ENCODE data around the gene PTPRG.

PTPRG gene

GRCh38 chr3:61793521-61793920 lies 232.2 kb downstream of the PTPRG start:
- Histone ChIP-seq H3K27ac (no peak overlapping the region), H3K27me3 (replicated peaks) (no peaks in the 10 kb centered on the region), H3K36me3 (replicated peaks) (no peaks in the 10 kb centered on the region), H3K4me3 (ENCODE audit: low read depth, low read length) (no peak overlapping the region)
- in situ Hi-C loops (cut with HindIII; ENCODE audit: low pct_ligation_motif_present, low sequenced_read_pairs), result no loop called here
- DNase-seq, result no peak
- TF ChIP-seq CTCF (IDR thresholded peaks at IDR 0.05; ENCODE audit: low read depth, low read length, missing control alignments), result no peak

GRCh38 chr3:61794341-61794740 lies 233.0 kb downstream of the PTPRG start:
- no peak overlapping the region for H3K4me3 ChIP-seq (ENCODE audit: low read depth, low read length)
- no peak for TF ChIP-seq CTCF (IDR thresholded peaks at IDR 0.05; ENCODE audit: low read depth, low read length, missing control alignments)
- H3K27ac ChIP-seq, result no peak overlapping the region
- no peaks in the 10 kb centered on the region for H3K27me3 ChIP-seq (replicated peaks)
- H3K36me3 ChIP-seq (replicated peaks), result no peaks in the 10 kb centered on the region
- in situ Hi-C loops (cut with HindIII; ENCODE audit: low pct_ligation_motif_present, low sequenced_read_pairs), result no loop called here
- no peak for DNase-seq

DNA sequence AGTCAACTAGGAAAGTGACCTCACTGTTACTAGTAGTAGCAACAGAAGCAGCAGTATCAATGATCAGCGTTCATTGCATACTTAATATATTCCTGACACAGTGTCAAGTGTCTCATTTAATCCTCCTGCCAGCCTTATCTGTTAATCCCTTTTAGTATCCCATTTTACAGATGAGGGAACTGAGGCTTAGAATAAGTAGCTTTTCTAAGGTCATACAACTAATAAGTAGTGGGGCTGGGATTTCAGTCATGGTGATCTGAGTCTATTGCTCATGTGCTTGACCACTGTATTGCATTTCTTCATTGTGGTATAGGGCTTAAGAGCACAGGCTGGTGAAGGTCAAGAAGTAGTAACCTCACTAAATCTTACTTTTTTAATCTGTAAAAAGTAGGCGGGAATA lies 233.6 kb downstream of the PTPRG start:
- DNase-seq, result no peak
- Histone ChIP-seq H3K27ac (no peak overlapping the region), H3K27me3 (replicated peaks) (no peaks in the 10 kb centered on the region), H3K36me3 (replicated peaks) (no peaks in the 10 kb centered on the region), H3K4me3 (ENCODE audit: low read depth, low read length) (no peak overlapping the region)
- in situ Hi-C loops (cut with HindIII; ENCODE audit: low pct_ligation_motif_present, low sequenced_read_pairs), result no loop called here
- no peak for TF ChIP-seq CTCF (IDR thresholded peaks at IDR 0.05; ENCODE audit: low read depth, low read length, missing control alignments)

DNA sequence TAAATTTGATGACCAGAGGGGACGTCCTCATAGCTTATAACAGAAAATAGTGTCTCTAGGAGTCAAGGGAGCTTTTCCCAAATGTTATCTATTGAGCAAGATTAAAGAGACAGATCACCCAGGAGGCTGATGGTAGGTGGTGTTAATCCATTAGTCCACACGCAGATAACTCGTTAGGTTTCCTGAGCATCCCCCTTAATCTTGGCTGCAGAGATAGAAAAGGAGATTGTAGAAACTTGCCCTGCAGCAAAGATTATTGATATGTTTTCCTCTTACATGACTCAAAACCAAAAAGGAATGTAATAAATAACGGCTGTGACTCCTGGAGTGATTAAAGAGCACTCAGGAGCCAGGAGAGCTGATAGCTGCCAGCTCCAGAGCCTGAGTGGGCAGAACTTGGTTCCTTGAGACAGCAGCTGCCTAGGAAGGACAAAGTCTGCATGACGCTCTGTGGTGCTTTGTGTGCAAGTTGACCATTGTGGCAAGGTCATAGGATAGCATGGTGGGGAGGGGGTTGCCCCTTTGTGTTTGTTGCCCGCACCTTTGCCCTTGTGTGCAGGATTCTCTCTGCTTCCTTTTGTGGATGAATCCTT lies 234.8 kb downstream of the PTPRG start:
- no peak for TF ChIP-seq CTCF (IDR thresholded peaks at IDR 0.05; ENCODE audit: low read depth, low read length, missing control alignments)
- no peaks in the 10 kb centered on the region for H3K27me3 ChIP-seq (replicated peaks)
- in situ Hi-C loops (cut with HindIII; ENCODE audit: low pct_ligation_motif_present, low sequenced_read_pairs), result no loop called here

GRCh38 chr3:61796911-61797310 lies 235.5 kb downstream of the PTPRG start:
- TF ChIP-seq CTCF (IDR thresholded peaks at IDR 0.05; ENCODE audit: low read depth, low read length, missing control alignments), result no peak
- in situ Hi-C loops (cut with HindIII; ENCODE audit: low pct_ligation_motif_present, low sequenced_read_pairs), result no loop called here
- no peaks in the 10 kb centered on the region for H3K27me3 ChIP-seq (replicated peaks)
- no peak overlapping the region for H3K27ac ChIP-seq
- H3K4me3 ChIP-seq (ENCODE audit: low read depth, low read length), result no peak overlapping the region
- H3K36me3 ChIP-seq (replicated peaks), result no peaks in the 10 kb centered on the region
- no peak for DNase-seq

More for the DNA sequence above, 234.8 kb downstream of the PTPRG start:
- H3K36me3 ChIP-seq (replicated peaks), result no peaks in the 10 kb centered on the region
- H3K27ac ChIP-seq, result no peak overlapping the region
- DNase-seq, result no peak
- no peak overlapping the region for H3K4me3 ChIP-seq (ENCODE audit: low read depth, low read length)

GRCh38 chr3:61802772-61803171 lies 241.4 kb downstream of the PTPRG start:
- no peak for TF ChIP-seq CTCF (IDR thresholded peaks at IDR 0.05; ENCODE audit: low read depth, low read length, missing control alignments)
- in situ Hi-C loops (cut with HindIII; ENCODE audit: low pct_ligation_motif_present, low sequenced_read_pairs), result no loop called here
- Histone ChIP-seq H3K27ac (no peak overlapping the region), H3K27me3 (replicated peaks) (no peaks in the 10 kb centered on the region), H3K36me3 (replicated peaks) (no peaks in the 10 kb centered on the region), H3K4me3 (ENCODE audit: low read depth, low read length) (no peak overlapping the region)
- no peak for DNase-seq

All from brain microvascular endothelial cell (primary cell).